ENCODE measurements around the gene VPS13D.
"Not testable (repeated sequence)": the region's sequence is repeated elsewhere in the genome, so short reads cannot be mapped to it uniquely, and the experiment has no call there.

DNA sequence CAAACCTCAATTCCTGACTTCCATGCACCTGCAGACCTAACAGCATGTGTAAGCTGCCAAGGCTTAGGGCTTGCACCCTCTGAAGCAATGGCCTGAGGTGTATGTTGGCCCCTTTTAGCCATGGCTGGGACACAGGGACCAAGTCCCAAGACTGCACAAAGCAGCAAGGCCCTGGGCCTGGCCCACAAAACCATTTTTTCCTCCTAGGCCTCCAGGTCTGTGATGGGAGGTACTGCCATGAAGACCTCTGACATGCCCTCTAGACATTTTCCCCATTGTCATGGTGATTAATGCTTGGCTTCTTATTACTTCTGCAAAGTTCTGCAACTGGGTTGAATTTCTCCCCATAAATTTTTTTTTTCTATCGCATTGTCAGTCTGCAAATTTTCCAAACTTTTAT, 7.1 kb upstream of the VPS13D start:
- TF ChIP-seq, protein P1, sequence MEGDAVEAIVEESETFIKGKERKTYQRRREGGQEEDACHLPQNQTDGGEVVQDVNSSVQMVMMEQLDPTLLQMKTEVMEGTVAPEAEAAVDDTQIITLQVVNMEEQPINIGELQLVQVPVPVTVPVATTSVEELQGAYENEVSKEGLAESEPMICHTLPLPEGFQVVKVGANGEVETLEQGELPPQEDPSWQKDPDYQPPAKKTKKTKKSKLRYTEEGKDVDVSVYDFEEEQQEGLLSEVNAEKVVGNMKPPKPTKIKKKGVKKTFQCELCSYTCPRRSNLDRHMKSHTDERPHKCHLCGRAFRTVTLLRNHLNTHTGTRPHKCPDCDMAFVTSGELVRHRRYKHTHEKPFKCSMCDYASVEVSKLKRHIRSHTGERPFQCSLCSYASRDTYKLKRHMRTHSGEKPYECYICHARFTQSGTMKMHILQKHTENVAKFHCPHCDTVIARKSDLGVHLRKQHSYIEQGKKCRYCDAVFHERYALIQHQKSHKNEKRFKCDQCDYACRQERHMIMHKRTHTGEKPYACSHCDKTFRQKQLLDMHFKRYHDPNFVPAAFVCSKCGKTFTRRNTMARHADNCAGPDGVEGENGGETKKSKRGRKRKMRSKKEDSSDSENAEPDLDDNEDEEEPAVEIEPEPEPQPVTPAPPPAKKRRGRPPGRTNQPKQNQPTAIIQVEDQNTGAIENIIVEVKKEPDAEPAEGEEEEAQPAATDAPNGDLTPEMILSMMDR (IDR thresholded peaks at IDR 0.05) = not testable (repeated sequence)
- TF ChIP-seq, protein P2, sequence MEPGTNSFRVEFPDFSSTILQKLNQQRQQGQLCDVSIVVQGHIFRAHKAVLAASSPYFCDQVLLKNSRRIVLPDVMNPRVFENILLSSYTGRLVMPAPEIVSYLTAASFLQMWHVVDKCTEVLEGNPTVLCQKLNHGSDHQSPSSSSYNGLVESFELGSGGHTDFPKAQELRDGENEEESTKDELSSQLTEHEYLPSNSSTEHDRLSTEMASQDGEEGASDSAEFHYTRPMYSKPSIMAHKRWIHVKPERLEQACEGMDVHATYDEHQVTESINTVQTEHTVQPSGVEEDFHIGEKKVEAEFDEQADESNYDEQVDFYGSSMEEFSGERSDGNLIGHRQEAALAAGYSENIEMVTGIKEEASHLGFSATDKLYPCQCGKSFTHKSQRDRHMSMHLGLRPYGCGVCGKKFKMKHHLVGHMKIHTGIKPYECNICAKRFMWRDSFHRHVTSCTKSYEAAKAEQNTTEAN (CRISPR knock-in tag; IDR thresholded peaks at IDR 0.05) = not testable (repeated sequence)
- TF ChIP-seq NR3C1 (CRISPR knock-in tag; conservative IDR thresholded peaks at IDR 0.05; ENCODE audit: low read depth); JUN (CRISPR knock-in tag; IDR thresholded peaks at IDR 0.05); RELA (CRISPR knock-in tag; IDR thresholded peaks at IDR 0.05; ENCODE audit: borderline replicate concordance); NFYB (CRISPR knock-in tag; conservative IDR thresholded peaks at IDR 0.05; ENCODE audit: low read depth); ZNF219 (CRISPR knock-in tag; IDR thresholded peaks at IDR 0.05; ENCODE audit: borderline replicate concordance); ZNF423 (CRISPR knock-in tag; IDR thresholded peaks at IDR 0.05); SMAD4 (CRISPR knock-in tag; IDR thresholded peaks at IDR 0.05): not testable (repeated sequence)
- TF ChIP-seq, protein P3, sequence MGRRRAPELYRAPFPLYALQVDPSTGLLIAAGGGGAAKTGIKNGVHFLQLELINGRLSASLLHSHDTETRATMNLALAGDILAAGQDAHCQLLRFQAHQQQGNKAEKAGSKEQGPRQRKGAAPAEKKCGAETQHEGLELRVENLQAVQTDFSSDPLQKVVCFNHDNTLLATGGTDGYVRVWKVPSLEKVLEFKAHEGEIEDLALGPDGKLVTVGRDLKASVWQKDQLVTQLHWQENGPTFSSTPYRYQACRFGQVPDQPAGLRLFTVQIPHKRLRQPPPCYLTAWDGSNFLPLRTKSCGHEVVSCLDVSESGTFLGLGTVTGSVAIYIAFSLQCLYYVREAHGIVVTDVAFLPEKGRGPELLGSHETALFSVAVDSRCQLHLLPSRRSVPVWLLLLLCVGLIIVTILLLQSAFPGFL (CRISPR knock-in tag; IDR thresholded peaks at IDR 0.05; ENCODE audit: borderline replicate concordance) = not testable (repeated sequence)
- TF ChIP-seq, protein P4, sequence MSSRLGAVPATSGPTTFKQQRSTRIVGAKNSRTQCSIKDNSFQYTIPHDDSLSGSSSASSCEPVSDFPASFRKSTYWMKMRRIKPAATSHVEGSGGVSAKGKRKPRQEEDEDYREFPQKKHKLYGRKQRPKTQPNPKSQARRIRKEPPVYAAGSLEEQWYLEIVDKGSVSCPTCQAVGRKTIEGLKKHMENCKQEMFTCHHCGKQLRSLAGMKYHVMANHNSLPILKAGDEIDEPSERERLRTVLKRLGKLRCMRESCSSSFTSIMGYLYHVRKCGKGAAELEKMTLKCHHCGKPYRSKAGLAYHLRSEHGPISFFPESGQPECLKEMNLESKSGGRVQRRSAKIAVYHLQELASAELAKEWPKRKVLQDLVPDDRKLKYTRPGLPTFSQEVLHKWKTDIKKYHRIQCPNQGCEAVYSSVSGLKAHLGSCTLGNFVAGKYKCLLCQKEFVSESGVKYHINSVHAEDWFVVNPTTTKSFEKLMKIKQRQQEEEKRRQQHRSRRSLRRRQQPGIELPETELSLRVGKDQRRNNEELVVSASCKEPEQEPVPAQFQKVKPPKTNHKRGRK (CRISPR knock-in tag; IDR thresholded peaks at IDR 0.05; ENCODE audit: borderline replicate concordance) = not testable (repeated sequence)
- TF ChIP-seq, protein P5, sequence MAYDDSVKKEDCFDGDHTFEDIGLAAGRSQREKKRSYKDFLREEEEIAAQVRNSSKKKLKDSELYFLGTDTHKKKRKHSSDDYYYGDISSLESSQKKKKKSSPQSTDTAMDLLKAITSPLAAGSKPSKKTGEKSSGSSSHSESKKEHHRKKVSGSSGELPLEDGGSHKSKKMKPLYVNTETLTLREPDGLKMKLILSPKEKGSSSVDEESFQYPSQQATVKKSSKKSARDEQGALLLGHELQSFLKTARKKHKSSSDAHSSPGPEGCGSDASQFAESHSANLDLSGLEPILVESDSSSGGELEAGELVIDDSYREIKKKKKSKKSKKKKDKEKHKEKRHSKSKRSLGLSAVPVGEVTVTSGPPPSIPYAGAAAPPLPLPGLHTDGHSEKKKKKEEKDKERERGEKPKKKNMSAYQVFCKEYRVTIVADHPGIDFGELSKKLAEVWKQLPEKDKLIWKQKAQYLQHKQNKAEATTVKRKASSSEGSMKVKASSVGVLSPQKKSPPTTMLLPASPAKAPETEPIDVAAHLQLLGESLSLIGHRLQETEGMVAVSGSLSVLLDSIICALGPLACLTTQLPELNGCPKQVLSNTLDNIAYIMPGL (CRISPR knock-in tag; IDR thresholded peaks at IDR 0.05) = not testable (repeated sequence)
- TF ChIP-seq, protein P6, sequence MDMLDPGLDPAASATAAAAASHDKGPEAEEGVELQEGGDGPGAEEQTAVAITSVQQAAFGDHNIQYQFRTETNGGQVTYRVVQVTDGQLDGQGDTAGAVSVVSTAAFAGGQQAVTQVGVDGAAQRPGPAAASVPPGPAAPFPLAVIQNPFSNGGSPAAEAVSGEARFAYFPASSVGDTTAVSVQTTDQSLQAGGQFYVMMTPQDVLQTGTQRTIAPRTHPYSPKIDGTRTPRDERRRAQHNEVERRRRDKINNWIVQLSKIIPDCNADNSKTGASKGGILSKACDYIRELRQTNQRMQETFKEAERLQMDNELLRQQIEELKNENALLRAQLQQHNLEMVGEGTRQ (CRISPR knock-in tag; IDR thresholded peaks at IDR 0.05) = not testable (repeated sequence)
- TF ChIP-seq, protein P7, sequence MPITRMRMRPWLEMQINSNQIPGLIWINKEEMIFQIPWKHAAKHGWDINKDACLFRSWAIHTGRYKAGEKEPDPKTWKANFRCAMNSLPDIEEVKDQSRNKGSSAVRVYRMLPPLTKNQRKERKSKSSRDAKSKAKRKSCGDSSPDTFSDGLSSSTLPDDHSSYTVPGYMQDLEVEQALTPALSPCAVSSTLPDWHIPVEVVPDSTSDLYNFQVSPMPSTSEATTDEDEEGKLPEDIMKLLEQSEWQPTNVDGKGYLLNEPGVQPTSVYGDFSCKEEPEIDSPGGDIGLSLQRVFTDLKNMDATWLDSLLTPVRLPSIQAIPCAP (CRISPR knock-in tag; IDR thresholded peaks at IDR 0.05) = not testable (repeated sequence)

All from WTC11 (cell line).